Measurements from ENCODE around the gene SNX18.

- no peak for TF ChIP-seq IKZF3 (tag by site-specific recombination; IDR thresholded peaks at IDR 0.05)
- no peak for TF ChIP-seq CTCF (tag by site-specific recombination; IDR thresholded peaks at IDR 0.05)
- TF ChIP-seq ZNF654 (tag by site-specific recombination; IDR thresholded peaks at IDR 0.05; ENCODE audit: low read depth): no peak
- no peak for TF ChIP-seq ZFHX2 (tag by site-specific recombination; conservative IDR thresholded peaks at IDR 0.05)
Measured at GRCh38 chr5:54470128-54470527, 47.4 kb upstream of the SNX18 start.
